HUDEP-2 (cell line): ENCODE data around the gene TSEN54.

ENCODE experiments used
- DNase-seq, 76 experiments: peaks; one replicate each; lab custom pipeline; 2025; ENCODE audit not compliant: unreplicated experiment in 76 of 76; lab: John Stamatoyannopoulos, UW

The TSEN54 gene

GRCh38 chr17:75487351-75488070 lies 28.8 kb upstream of the TSEN54 start:
- DNase-seq, result peak in 10 of 76 experiments; percentile 6 to 46 (median 14)

GRCh38 chr17:75488693-75489510 lies 27.4 kb upstream of the TSEN54 start:
- no peak for DNase-seq

- no peak for DNase-seq
Observed at GRCh38 chr17:75489511-75489955, 26.8 kb upstream of the TSEN54 start.

- no peak for DNase-seq
Observed at GRCh38 chr17:75490173-75490743, 26.1 kb upstream of the TSEN54 start.

- DNase-seq, result no peak
Observed at GRCh38 chr17:75490953-75491649, 25.2 kb upstream of the TSEN54 start.

- DNase-seq, result no peak
Observed at GRCh38 chr17:75491680-75492079, 24.6 kb upstream of the TSEN54 start.

GRCh38 chr17:75492555-75493168 lies 23.7 kb upstream of the TSEN54 start:
- DNase-seq, result no peak

- DNase-seq, result no peak
Observed at GRCh38 chr17:75493476-75494129, 22.7 kb upstream of the TSEN54 start.

- DNase-seq, result no peak
Observed at GRCh38 chr17:75494326-75494877, 21.9 kb upstream of the TSEN54 start.

- no peak for DNase-seq
Observed at GRCh38 chr17:75496005-75496404, 20.3 kb upstream of the TSEN54 start.

GRCh38 chr17:75498039-75498725 lies 18.1 kb upstream of the TSEN54 start:
- DNase-seq, result no peak

- DNase-seq, result no peak
Observed at GRCh38 chr17:75498726-75499213, 17.6 kb upstream of the TSEN54 start.

GRCh38 chr17:75499313-75500022 lies 16.9 kb upstream of the TSEN54 start:
- DNase-seq, result no peak

- DNase-seq, result no peak
Observed at GRCh38 chr17:75500419-75501216, 15.7 kb upstream of the TSEN54 start.

- no peak for DNase-seq
Observed at GRCh38 chr17:75501378-75502071, 14.8 kb upstream of the TSEN54 start.

- DNase-seq, result no peak
Observed at GRCh38 chr17:75502072-75502720, 14.1 kb upstream of the TSEN54 start.
